ENCODE results near the gene PPP2R2C.

DNA sequence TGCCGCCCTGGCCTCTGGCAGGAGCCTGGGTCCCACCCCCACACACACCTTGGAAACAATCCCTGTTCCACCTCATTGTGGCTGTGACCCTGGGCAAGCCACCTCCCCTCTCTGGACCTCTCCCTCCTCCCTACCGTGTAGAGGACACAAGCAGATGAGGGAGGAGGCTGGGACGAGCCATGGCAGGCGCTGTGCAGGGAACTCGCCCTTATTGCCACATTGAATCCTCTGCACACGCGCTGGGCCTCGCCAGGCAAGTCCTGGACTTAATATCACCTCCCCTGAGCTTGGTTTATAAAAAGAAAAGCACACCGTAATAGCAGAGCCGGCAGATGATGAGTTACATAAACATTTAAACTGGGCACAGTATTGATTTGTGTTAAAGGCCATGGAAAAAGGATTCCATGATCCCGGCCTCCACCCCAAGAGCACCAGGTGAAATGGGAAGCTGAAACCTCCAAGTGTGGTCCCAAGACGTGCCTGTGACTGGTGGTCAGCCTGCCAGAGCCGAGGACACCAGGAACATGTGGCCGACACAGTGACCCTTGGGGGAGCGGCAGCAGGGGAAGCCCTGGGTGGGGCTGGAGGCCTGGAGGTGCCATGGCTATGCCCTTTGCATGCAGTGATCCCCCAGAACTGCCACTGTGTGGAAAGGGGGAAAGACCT lies 81.1 kb downstream of the PPP2R2C start:
- TF ChIP-seq POLR2AphosphoS5 (IDR thresholded peaks at IDR 0.05; ENCODE audit: low read depth, low read length) (no peak), POLR2A (IDR thresholded peaks at IDR 0.05; ENCODE audit: low read depth, low read length) (no peak), PAX5 (IDR thresholded peaks at IDR 0.05; ENCODE audit: insufficient read depth, low read length, severe bottlenecking) (no peak), SPI1 (IDR thresholded peaks at IDR 0.05; ENCODE audit: low read depth, low read length) (no peak)
